Measurements from ENCODE around the gene BCAP31.
A peak's percentile ranks its signal among the peaks of the same experiment; 100 is the strongest.
"Not testable (repeated sequence)": the region's sequence is repeated elsewhere in the genome, so short reads cannot be mapped to it uniquely, and the experiment has no call there.

BCAP31 gene

GRCh38 chrX:153762626-153763173 is 38.5 kb upstream of the BCAP31 start:
- DNase-seq = no peak

- DNase-seq = no peak
Measured at GRCh38 chrX:153761863-153762262, 37.7 kb upstream of the BCAP31 start.

GRCh38 chrX:153755136-153755535 is 30.9 kb upstream of the BCAP31 start:
- DNase-seq = no peak

GRCh38 chrX:153750127-153750774 is 26.1 kb upstream of the BCAP31 start:
- DNase-seq = no peak

- DNase-seq = not testable (repeated sequence)
Measured at GRCh38 chrX:153749017-153749416, 24.8 kb upstream of the BCAP31 start.

- DNase-seq = peak; percentile 9
Measured at GRCh38 chrX:153746991-153747390, 22.8 kb upstream of the BCAP31 start.

GRCh38 chrX:153746359-153746758 is 22.2 kb upstream of the BCAP31 start:
- no peak for DNase-seq

GRCh38 chrX:153745067-153745433 is 20.9 kb upstream of the BCAP31 start:
- not testable (repeated sequence) for DNase-seq

GRCh38 chrX:153744210-153745066 is 20.3 kb upstream of the BCAP31 start:
- no peak for DNase-seq

GRCh38 chrX:153743468-153744209 is 19.5 kb upstream of the BCAP31 start:
- DNase-seq = not testable (repeated sequence)

GRCh38 chrX:153742796-153743467 is 18.7 kb upstream of the BCAP31 start:
- not testable (repeated sequence) for DNase-seq

- DNase-seq = not testable (repeated sequence)
Measured at GRCh38 chrX:153742111-153742510, 17.9 kb upstream of the BCAP31 start.

GRCh38 chrX:153741446-153741845 is 17.3 kb upstream of the BCAP31 start:
- DNase-seq = no peak

- DNase-seq = no peak
Measured at GRCh38 chrX:153740631-153741222, 16.5 kb upstream of the BCAP31 start.

- DNase-seq = no peak
Measured at GRCh38 chrX:153739754-153740486, 15.7 kb upstream of the BCAP31 start.

GRCh38 chrX:153738056-153738605 is 13.9 kb upstream of the BCAP31 start:
- no peak for DNase-seq

- DNase-seq = no peak
Measured at GRCh38 chrX:153736871-153737441, 12.8 kb upstream of the BCAP31 start.

GRCh38 chrX:153736071-153736820 is 12.1 kb upstream of the BCAP31 start:
- DNase-seq = no peak

GRCh38 chrX:153735274-153735673 is 11.1 kb upstream of the BCAP31 start:
- no peak for DNase-seq

- no peak for DNase-seq
Measured at GRCh38 chrX:153734871-153735270, 10.7 kb upstream of the BCAP31 start.

Measured in HCEC 1CT (cell line).